NOMO-1 treated with dmso at 0.1 percent for 144 hours (cell line): ENCODE measurements around the gene TMEM45B.
A peak's percentile ranks its signal among the peaks of the same experiment; 100 is the strongest.

Experiments used
- DNase-seq: peaks from one replicate; lab custom pipeline; 2025; ENCODE audit not compliant: unreplicated experiment; lab: John Stamatoyannopoulos, UW

Gene TMEM45B

DNA sequence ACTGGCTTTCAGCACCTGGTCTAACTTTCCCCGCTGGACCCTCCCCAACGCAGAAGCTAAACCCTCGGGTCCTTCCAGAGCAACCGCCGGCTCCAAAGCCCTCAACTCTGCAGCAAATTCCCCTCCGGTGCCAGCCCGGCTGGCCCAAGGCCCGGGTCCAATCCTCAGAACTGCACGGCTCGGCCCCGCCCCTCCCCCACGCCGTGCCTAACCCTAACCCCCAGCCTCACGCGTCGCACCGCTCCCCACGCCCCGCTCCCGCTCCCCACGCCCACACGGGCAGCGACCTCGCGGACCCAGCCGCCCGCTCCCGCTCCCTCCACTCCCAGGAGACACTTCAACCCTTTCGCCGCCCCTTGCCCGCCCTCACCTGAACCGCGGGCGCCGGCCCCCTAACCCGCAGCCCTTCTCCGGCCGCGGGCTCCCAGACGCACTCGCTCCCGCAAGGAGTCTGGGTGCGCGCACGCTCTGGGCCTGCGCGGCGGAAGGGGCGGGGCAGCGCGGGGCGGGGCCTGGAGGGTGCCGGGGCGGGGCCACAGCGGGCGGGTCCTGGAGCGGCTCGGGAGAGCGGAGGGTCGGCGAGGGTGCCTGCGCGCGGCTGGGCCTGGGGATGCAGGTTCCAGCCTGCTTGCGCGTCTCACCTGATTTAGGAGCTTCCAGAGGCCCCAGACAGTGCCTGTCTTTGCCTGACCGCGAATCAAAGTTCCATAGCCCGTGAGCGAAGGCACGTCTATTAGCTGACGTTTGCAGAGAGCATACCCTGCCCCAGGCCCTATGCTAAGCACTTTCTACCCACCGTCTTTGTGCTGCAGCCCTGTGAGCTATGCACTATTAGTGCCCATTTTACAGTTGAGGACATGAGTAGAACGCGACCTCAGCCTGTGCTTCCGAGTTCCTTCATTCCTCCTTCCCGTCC lies 79.7 kb downstream of the TMEM45B start, which contains the start of gene NFRKB:
TSS of gene NFRKB (minus strand) at position 453 of the 916 bp plus-strand sequence. CDS start 2,729 bp downstream, outside the sequence.
- peak; percentile 75 for DNase-seq

- peak; percentile 11 for DNase-seq
Measured at GRCh38 chr11:129896062-129896461, 80.4 kb downstream of the TMEM45B start.

DNA sequence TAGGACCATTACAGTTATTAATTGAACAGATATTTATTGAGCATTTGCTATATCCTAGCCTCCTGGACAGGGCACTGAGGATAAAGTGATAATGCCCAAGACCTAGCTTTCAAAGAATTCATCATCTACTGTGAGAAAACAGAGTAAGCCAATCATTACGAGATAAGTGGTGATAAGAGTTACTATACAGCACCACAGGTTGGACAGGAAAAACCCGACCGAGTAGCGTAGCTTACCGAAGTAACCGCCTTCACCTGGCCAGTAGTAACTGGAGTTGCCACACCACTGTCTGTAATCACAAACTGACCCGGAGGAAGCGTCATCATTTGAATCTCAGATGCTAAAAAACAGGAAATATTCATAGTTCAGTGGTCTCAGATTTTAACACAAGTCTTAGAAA lies 89.8 kb downstream of the TMEM45B start:
- DNase-seq: no peak
